Measurements from ENCODE around the gene MACF1. TPM values are rescaled to one million over a fixed set of nuclear protein-coding genes. Genes with fewer than 3 reads are reported as not detected.

The MACF1 gene
- total RNA-seq, 3 donors from 2014 or later, result 279 to 350 (median 325) TPM

DNA sequence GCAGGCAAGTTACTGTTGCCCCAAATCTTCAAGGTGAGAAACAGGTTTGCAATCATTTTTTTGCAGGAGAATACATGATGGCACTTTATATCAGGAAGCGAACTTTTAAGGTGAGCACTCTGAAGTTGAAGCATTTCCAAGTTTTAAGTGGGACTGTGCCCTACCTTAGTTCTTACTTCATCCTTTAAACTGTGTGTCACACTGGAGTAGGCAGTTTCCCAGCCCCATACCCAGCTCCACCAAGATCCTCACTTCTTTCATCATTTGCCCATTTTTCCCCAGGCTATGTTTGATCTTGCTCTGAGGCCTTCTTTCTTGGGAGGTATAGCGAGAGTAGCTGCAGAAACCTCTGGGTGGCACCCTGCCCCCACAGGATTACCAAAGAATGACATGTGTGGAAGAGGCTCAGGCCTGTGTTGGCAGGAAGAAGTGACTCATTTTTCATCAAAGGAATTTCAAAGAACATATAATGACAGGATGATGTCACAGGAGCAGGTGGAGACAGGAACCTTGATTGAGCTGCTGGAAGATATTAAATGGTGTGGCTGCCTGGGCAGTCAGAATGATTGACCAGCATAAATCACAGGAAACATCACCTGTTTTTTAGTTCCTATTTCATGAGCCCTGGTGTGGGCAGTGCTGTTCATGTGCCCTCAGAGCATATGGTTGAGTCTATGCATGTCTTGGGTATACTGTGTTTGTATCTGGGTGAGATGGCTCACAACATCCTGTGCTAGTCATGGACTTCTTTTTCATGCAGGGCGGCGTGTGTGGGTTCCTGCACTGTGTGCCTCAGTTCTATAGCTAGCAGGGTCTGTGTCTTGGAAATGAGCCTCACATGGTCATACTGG lies 20.8 kb upstream of the MACF1 start:
- Histone ChIP-seq H3K36me3 (no peaks in the 10 kb centered on the region), H3K4me1 (peaks cover 0 to 19% of the 10 kb centered on the region in 2 donors), H3K4me3 (no peak overlapping the region), H3K9me3 (no peaks in the 10 kb centered on the region), H3K27ac (peak overlapping the region; percentile 82 to 93), H3K27me3 (no peaks in the 10 kb centered on the region)
- peak; percentile 65 to 89 for DNase-seq (ENCODE audit: low spot score in 2 of 2)
- TF ChIP-seq POLR2AphosphoS5 (IDR thresholded peaks at IDR 0.05) (peak; percentile 56 to 64 (median 57)), CTCF (IDR thresholded peaks at IDR 0.05) (peak; percentile 45 to 77 (median 58)), POLR2A (IDR thresholded peaks at IDR 0.05) (no peak)
- intact Hi-C loops (cut with DNase I; ENCODE audit: low total_unique reads), result no loop called here

DNA sequence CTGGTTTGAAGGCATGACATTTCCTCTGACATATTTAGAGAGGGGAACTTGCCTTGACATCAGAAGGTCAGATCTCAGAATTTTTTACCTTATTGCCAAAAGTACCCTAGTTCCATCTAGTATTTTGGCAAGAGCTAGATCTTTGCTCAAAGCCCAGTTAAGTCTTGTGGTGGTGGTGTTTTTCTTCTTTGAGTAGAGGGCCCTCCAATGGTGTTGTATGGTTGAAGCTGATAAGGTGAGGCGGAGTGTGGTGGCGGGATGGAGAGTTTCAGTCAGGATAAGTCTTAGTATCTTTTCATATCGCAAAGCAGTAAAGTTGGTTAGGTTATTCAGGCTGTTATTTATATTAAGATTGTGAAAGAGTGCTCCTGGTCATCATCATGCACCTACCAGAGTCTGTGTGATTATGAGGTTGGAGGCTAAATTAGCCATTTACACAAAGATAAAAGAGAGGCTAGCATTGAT lies 20.1 kb upstream of the MACF1 start:
- H3K4me3 ChIP-seq, result no peak overlapping the region
- H3K4me1 ChIP-seq, result peaks cover 0 to 13% of the 10 kb centered on the region in 2 donors
- no peaks in the 10 kb centered on the region for H3K36me3 ChIP-seq
- H3K27ac ChIP-seq, result peak overlapping the region; percentile 82 to 93
- H3K27me3 ChIP-seq, result no peaks in the 10 kb centered on the region
- no peak for TF ChIP-seq CTCF (IDR thresholded peaks at IDR 0.05)
- no peak for TF ChIP-seq POLR2AphosphoS5 (IDR thresholded peaks at IDR 0.05)
- no peak for TF ChIP-seq POLR2A (IDR thresholded peaks at IDR 0.05)
- intact Hi-C loops (cut with DNase I; ENCODE audit: low total_unique reads), result no loop called here
- DNase-seq (ENCODE audit: low spot score in 2 of 2), result no peak
- no peaks in the 10 kb centered on the region for H3K9me3 ChIP-seq

- H3K27ac ChIP-seq, result peak overlapping the region in 1 of 2 donors; percentile 93
- peaks cover 5 to 18% of the 10 kb centered on the region in 2 donors for H3K4me1 ChIP-seq
- H3K27me3 ChIP-seq, result no peaks in the 10 kb centered on the region
- no peak for TF ChIP-seq POLR2A (IDR thresholded peaks at IDR 0.05)
- TF ChIP-seq POLR2AphosphoS5 (IDR thresholded peaks at IDR 0.05), result no peak
- no peak for TF ChIP-seq CTCF (IDR thresholded peaks at IDR 0.05)
- intact Hi-C loops (cut with DNase I; ENCODE audit: low total_unique reads), result no loop called here
- no peaks in the 10 kb centered on the region for H3K36me3 ChIP-seq
- no peak for DNase-seq (ENCODE audit: low spot score in 2 of 2)
- no peaks in the 10 kb centered on the region for H3K9me3 ChIP-seq
- H3K4me3 ChIP-seq, result no peak overlapping the region
Measured at GRCh38 chr1:39187275-39188046, 17.0 kb upstream of the MACF1 start.

- Histone ChIP-seq H3K36me3 (no peaks in the 10 kb centered on the region), H3K27ac (peak overlapping the region in 1 of 2 donors; percentile 93), H3K27me3 (no peaks in the 10 kb centered on the region), H3K4me1 (peaks cover 5 to 10% of the 10 kb centered on the region in 2 donors), H3K9me3 (no peaks in the 10 kb centered on the region), H3K4me3 (no peak overlapping the region)
- TF ChIP-seq CTCF (IDR thresholded peaks at IDR 0.05) (no peak), POLR2AphosphoS5 (IDR thresholded peaks at IDR 0.05) (no peak), POLR2A (IDR thresholded peaks at IDR 0.05) (no peak)
- intact Hi-C loops (cut with DNase I; ENCODE audit: low total_unique reads), result loop anchor here (5.0 kb wide), 1 partner anchor 82 kb away; no protein-coding TSS in a partner anchor
- DNase-seq (ENCODE audit: low spot score in 2 of 2), result no peak
Measured at GRCh38 chr1:39189592-39190041, 14.9 kb upstream of the MACF1 start.

Data from breast epithelium (tissue), 4 donors.